Measurements from ENCODE around the gene ANKRD10.

DNA sequence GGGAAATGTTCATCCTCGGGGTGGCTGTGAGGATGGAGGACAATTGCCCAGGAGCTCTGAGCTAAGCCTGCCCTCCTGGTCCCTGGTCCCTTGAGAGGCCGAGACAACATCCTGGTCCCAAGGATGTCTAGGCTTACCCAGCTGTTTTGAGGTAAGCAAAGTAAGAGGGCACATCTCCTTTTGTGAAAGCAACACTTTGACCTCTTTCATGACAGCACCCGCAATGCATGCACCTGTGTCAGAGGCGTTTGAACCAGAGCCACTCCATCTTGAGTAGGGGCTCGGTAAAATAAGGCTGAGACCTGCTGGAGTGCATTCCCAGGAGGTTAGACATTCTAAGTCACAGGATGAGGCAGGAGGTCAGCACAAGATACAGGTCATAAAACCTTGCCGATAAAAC lies 43.1 kb upstream of the ANKRD10 start:
- TF ChIP-seq, protein P1, sequence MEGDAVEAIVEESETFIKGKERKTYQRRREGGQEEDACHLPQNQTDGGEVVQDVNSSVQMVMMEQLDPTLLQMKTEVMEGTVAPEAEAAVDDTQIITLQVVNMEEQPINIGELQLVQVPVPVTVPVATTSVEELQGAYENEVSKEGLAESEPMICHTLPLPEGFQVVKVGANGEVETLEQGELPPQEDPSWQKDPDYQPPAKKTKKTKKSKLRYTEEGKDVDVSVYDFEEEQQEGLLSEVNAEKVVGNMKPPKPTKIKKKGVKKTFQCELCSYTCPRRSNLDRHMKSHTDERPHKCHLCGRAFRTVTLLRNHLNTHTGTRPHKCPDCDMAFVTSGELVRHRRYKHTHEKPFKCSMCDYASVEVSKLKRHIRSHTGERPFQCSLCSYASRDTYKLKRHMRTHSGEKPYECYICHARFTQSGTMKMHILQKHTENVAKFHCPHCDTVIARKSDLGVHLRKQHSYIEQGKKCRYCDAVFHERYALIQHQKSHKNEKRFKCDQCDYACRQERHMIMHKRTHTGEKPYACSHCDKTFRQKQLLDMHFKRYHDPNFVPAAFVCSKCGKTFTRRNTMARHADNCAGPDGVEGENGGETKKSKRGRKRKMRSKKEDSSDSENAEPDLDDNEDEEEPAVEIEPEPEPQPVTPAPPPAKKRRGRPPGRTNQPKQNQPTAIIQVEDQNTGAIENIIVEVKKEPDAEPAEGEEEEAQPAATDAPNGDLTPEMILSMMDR (IDR thresholded peaks at IDR 0.05) = no peak
- TF ChIP-seq EZH2 (IDR thresholded peaks at IDR 0.05) = no peak
